Measurements from ENCODE around the gene MYO3A.
"Not testable (repeated sequence)": the region's sequence is repeated elsewhere in the genome, so short reads cannot be mapped to it uniquely, and the experiment has no call there.

MYO3A gene

DNA sequence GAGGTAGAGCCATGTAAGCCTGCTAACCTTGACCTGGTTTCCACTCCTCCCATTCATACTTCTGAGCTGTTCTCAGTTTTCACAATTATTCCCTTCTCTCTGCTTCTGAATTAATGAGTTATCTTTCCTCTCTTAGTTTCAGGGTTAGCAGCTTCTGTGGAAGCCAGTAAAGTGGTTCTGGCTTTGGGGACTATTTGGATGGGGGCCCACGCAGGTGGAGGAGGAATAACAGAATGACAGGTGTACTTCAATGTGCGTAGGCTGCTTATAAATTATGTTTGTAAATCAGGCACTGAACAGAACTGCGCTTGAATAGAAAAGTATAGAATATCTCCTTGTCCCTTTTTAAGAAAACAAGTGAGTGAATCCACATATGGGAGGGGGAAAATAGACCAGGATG lies 153.6 kb downstream of the MYO3A start:
- no peak for DNase-seq

DNA sequence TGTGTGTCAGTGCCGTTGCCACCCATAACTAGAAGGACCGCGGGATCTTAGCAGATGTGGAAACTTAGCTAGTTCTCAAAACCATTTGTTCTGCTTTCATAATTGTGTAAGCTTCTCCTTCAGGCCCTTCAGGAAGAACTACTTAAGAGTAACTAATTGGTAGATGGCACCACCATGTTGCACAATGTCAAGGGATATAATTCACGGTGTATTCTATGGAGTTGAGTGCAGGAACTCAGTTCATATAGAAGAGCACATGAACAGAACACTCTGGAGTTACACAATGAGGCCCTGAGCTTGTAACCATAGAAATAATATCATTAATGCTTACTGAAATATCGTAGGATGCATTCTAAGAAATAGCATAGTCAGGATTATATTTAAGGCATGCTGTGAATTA lies 156.0 kb downstream of the MYO3A start:
- DNase-seq: no peak

DNA sequence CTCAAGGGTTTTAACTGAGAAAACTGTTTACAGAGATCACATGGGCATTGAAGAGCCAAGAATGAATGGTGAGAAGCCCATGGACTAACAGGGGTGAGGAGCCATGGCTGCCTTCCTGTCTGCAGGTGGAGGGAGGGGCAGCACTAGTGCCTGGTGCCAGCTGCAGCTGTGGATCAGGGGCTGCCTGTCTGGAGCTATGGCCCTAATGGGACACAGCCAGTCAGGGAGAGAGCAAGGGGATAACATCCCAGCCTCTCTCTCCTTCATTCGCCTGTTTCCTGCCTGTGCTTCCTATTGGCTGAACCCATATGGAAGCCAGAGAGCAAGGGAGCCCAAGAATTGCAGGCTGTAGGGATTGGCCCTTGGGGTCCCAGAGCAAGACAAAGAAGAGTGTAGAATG lies 156.7 kb downstream of the MYO3A start:
- no peak for DNase-seq

DNA sequence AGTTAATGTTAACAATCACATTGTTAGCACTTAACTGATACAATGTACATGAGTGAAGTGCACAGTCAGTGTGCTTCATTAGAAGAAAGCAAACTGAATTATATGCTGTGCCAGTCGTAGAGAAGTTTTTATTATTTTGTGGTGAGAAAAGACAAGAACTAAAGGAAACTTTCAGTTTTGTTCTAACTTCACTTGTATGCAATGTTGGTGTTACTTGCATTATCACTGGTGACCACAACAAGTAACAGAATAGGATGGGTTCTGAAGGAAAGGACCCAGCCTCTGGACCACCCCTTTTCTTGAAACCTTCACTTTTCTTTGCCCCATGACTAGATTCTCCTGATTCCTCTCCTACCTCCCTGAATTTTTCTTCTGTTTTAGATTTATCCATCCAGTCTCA lies 159.2 kb downstream of the MYO3A start:
- no peak for DNase-seq

DNA sequence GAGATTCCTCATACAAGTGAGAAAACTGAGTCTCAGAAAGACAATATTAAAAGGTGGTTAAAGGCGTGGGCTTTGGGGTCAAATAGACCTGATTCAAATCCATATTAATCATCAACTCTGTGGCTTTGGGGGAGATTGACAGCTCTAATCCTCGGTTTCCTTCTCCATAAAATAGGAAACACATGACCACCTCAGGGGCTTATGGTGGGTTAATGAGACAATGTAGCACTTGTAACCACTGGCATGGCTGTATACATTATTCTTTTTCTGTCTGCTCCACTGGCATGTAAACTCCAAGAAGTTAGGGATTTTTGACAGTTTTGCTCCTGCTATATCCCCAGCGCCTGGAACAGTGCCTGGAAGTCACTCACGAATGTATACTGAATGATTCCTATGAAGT lies 161.8 kb downstream of the MYO3A start:
- DNase-seq: no peak

DNA sequence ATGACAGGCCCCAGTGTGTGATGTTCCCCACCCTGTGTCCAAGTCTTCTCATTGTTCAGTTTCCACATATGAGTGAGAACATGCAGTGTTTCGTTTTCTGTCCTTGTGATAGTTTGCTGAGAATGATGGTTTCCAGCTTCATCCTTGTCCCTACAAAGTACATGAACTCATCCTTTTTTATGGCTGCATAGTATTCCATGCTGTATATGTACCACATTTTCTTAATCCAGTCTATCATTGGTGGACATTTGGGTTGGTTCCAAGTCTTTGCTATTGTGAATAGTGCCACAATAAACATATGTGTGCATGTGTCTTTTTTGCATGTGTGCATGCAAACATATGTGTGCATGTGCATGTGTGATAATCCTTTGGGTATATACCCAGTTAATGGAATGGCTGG lies 163.5 kb downstream of the MYO3A start:
- not testable (repeated sequence) for DNase-seq

DNA sequence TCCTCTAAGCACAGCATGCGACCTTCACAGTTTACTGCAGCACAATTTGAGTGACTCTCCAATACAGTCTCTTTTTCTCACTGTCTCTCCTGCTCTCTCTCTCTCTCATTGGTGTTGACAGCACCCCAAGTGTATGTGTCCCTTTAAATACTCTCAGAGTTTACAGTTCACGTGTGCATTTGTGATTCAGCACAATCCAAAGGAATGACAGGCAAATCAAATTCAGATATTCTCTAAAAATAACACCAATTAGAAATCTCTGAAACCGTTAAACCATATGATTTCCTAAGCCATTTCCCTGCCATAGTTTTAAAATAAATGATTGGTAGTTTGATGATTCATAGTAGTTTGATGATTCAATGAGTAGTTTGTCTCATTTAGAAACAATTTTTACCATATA lies 178.5 kb downstream of the MYO3A start:
- DNase-seq: no peak

DNA sequence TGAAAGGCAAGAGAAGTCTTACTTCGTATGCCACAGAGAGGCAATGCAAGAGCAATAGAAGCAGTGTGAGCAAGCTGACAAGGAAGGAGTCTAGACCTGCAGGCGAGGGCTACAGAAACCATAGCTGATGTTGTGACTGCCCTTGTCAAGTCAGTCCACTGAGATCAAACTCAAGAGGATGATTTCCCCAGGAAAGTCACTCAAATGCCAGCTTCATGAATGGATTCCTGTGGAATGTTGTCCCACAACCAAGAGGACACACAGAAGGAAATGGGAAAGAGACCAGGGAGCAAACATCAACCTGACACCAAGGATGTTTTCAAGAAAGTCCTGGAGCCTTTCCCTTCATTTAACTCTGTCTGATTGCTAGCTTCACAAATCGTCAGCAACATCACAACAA lies 204.6 kb downstream of the MYO3A start:
- no peak for DNase-seq

DNA sequence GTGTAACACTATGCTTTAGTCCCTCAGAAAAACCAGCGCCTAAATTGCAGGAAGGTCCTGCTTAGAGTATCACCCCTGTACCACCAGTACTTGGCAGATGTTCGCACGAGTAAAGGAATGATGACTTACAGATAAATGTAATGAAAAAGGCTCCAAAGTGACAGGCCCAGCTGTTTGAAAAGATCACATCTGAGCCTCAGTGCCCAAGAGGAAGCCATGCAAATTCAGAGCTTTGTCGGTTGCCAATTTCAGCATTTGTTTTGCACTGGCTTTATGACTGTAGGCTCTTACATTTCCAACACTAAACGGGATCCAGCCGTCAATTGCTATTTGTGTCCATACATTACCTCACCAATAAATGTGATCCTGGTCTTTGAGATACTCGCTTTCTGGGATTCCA lies 222.0 kb downstream of the MYO3A start:
- DNase-seq: no peak

DNA sequence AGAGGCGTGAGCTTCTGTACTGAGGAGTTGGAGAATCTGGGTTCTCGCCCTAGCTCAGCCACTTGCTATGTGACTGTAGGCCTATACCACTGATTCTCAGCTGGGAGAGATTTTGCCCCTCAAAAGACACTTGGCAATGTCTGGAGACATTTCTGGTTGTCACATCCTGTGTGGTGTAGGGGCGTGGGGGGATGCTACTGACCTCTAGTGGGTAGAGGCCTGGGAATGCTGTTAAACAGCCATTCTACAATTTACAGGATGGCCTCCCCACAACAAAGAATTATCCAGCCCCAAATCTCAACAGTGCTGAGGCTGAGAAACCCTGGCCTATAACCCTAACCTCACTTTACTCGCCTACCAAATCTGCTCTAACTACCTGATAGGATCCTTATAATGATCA lies 223.7 kb downstream of the MYO3A start:
- no peak for DNase-seq

DNA sequence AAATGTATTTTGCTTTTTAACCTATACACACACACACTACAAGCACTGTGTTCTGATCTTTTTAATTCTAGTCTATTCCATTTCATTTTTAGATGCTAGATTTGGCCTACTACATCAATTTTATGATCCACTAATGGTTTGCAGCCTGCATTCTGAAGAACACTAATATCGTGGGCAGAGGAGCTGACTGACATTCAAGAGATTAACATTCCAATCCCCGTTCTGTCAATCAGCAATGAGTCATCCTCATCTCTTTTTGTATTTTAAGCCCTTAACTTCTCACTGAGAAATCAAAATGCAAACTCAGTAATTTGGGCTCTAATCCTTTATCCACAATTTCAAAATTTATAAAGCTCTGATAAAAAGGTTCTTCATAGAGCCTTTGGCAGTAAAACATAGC lies 235.4 kb downstream of the MYO3A start:
- no peak for DNase-seq

DNA sequence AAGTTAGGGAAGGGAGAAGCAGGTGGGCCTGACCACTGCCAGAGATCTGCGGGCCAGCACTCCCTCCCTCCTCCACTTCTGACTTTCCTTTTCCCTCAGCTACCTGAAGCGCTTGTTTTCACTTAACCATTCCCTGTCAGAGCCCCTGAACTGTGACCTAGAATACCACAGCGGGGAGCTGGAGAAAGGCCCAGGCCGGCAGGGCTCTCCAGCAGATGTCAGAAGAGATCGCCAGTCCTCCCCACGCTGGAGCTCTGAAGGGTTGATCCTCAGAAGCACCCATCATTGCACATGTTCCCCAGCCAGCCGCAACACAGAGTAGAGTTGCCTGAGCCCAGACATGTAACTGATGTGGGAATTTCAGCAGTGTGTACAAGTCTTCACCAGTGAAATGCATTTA lies 238.1 kb downstream of the MYO3A start:
- no peak for DNase-seq

DNA sequence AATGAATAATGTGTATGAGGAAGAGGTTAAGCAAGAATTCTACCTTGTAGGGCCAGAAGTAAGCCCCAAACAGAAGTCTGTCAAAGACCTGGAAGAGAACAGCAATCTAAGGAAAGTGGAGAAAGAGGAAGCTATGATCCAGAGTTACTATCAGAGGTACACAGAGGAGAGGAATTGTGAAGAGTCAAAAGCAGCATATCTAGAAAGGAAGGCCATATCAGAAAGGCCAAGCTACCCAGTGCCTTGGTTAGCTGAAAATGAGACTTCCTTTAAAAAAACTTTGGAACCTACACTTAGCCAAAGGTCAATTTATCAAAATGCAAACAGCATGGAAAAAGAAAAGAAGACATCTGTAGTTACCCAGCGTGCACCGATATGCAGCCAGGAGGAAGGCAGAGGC lies 239.8 kb downstream of the MYO3A start:
- no peak for DNase-seq

DNA sequence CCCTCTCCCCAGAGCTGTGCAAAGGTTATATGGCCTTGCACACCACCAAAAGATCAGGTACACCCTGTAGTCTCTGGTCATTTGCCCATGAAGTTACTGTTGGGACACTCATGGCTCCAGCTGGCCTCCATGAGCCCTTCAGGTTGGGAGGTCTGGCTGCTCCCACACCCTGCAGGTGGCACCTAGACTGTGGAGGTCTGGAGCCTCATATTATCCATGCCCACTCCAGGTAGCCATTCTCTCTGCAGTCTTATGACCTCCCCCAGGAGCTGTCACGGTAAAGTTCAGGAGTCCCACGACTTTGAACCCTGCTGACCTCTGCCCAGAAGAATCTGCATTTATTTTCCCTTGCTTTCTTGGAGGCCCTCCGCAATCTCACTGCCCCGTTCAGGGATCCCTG lies 243.3 kb downstream of the MYO3A start:
- no peak for DNase-seq

DNA sequence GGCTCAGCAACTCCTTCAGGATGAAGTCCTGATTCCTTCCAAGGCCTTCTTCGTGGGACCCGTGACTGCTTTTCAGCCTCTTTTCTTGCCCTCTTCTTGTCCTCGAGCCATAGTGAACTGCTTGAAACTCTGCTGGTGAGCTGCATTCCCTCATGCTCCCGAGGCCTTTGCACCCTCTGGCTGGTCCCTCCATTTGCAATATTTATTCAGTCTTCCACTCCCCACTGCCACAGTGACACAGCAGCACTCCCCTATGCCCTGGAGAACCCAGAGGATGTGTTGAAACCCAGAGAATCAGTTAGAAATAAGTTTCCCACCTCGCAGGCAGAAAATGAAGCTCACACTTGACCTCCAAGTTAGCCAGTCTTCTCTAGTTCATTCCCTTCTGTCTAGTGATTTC lies 260.2 kb downstream of the MYO3A start:
- DNase-seq: no peak

DNA sequence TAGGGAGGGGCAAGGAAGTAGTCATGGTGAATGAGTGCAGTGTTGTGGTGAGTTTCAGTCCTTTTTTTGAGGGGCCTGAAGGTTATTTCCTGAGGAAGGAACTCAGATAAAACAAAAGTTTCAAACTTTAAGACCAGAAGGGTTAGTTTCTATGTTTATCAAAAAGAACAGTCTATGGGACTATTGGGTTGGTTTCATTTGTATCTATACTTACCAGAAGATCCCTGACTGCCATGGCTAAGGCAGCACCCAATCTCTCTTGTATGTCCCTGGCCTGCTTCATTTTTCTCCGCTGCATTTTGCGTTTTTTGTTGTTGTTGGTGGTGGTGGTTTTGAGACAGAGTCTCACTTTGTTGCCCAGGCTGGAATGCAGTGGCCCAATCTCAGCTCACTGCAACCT lies 263.2 kb downstream of the MYO3A start:
- no peak for DNase-seq

DNA sequence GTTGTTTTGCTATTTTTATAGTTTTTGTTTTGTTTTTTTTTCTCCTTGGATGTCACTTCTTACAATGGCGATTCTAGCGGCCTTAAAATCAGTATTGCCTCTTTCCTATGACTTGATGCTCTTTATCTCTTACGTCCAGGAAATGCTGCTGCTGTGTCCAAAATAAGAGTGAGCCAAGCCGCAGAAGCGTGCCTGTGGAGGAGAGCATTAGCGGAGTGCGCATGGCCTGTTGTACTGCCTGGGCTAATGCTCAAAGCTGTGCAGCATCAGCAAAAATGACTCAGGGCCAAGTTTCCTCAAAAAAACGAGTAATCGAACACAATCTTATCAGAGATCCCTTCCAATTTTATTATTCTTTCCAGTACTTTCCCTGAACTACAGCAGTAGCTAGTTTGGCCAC lies 264.1 kb downstream of the MYO3A start:
- DNase-seq: no peak

DNA sequence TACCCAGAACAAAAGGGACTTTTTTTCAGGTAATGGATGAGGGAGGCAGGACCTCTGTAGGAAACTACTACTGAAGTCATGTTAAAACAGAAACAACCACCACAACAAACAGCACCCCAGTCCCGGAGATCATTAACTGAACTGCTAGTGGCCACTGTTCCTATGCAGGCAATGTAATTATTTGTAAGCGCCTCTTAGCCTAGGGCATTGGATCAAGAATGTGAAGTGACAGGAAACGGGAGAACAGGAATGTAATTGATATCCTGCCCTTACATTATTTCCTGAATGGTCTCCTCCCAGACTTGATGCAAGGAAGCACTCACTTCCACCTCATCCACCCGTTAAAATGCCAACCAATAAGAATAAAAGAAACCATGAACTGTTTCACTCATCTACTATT lies 265.8 kb downstream of the MYO3A start:
- DNase-seq: no peak

DNA sequence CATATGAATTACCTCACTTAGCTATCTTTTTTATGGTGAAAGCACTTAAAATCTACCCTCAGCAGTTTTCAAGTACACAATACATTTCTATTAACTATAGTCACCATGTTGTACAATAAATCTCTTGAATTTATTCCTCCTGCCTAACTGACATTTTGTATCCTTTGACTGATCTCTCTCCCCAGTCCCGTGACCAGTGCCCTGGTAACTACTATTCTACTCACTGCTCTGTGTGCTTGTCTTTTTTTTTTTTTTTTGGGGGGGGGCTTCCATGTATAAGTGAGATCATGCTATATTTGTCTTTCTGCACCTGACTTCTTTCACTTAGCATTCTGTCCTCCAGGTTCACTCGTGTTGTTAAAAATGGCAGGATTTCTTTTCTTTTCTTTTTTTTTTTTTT lies 271.2 kb downstream of the MYO3A start:
- DNase-seq: no peak

DNA sequence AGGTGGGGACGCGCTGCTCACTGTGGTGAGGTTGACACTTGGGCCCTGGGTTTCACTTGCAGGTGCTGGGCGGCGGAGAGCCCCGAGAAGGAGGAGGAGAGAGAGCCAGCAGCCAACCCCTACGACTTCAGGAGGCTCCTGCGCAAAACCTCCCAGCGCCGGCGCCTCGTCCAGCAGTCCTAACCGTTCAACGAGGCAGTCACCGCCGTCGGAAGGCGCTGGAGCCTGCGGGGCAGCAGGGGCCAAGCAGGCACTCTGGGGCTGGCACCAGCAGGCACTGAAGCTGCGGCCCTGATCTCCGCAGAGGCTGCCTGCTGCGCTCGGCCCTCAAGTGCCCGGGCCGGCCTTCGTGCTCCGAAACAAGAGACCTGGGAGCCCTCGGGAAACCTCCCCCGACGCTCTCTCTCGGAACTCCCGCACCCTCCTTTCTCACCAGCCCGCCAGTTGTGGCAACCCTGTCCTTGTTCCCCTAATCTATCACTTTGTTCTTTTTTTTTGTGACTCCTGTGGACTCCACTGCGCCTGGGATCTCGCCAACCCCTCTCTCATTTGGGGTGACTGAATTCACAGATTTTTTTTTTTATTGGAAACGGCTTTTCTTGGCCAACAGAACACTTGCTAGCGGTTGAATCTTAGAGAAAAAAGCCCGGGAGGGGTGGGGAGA lies 277.9 kb downstream of the MYO3A start:
- no peak for DNase-seq

DNA sequence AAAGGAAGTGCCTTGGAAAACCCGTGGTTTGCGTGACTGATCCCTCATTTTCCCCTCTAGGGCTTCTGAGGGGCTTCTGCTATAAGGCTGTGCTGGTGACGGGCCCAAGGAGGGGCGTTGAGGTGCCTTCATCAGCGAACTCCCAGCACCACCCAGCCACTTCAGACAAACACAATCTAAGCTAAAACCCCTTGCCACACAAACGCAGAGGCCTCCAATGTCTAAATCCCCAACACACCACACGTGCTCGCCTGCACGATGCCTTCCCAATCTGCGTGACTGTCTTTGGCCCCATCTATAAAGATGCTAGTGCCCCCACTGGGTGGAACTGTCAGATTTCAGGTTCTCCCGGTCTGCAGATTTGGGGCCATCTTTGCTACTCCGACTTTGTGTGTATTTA lies 278.5 kb downstream of the MYO3A start:
- no peak for DNase-seq

DNA sequence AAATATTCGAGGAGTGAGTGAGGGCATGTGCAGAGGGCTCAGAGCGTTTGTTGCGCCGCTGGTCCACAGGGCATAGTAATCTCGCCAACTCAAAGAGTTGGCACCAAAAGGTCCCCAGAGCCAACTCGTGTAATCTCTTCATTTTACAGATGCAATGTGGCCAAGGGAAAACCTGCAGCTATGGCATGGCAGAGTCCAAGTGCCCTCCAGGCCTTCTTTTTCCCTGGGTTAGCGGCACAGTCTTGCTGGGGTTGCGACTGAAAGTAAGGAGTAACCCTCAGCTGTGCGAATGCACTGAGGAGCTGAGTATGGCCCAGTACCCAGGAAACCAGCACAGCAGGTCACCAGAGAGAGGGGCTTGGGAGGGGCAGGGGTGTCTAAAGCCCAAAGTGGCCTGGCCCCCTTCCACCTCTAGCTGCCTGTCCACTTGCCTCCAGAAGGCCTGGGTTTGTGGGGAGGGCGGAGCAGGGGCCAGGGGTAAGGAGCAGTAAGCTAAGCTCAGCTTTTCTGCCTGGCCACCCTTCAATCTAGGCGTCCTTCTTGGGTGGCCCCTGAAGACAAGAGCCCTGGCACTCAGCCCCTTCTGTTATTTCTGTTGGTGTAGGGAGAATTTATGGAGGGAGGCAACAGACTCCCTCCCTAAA lies 279.2 kb downstream of the MYO3A start:
- no peak for DNase-seq

DNA sequence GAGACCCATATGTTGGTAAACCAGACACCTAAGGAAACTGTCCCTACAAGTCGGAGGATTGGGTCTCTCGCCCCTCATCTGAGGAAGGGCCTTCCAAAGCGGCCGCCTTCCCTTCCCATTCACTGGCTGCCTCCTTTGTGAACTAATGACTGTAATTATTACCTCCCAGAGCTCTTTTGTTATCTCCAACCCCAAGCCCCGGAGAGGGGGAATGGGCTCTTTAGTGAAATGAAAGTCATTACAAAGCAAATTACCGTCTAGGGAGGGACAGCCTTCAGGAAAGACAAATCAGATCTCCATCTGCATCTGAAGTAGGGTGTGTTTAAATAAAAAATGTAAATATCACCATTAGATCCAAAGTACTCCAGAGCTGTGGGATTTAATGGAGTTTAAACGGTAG lies 280.0 kb downstream of the MYO3A start:
- DNase-seq: no peak

DNA sequence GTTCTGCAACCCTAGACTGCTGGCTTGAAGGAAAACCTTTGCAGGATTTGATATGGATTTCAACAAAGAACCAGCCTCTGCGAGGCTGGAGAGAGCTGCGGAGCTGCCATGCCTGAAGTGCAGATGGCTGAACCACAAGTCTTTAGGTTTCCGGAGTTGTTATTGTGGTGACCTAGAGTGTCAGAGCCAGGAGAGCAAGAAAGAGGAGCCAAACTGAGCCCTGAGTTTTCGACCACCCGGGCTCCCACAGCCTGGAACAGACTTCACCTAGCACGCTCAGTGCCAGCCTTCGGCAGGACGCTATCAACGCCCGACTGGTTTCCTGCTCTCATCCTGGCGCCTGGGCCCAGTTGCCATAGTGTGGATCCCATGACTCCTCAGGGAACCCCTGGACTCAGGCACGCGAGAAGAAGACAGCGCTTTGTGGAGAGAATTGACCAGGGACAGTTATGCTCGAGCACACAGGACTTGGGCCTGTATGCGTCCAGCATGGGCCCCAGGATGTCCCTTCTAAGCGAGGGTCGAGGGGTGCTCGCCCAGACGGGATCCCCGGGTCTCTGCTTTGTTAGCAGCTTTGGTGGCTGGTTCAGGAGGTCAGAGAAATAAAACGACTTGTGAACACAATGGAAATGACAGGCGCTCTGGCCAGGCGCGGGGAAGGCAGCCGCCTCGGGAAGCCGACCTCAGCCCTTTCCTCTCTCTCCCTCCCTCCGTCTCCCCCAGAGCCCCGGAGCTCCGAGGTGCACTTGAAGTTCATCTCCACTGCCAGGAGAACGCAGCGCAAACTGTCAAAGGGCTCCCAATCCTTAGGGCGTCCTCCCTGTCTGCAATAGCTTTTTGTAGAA lies 280.7 kb downstream of the MYO3A start:
- no peak for DNase-seq

Data from activated CD8-positive, alpha-beta memory T cell treated with anti-CD3 and anti-CD28 coated beads, Interleukin-2, amount 50 U/mL, for 4 hours (primary cell).